HG03565 (cell line): ENCODE data around the gene KDM7A.
"Not testable (repeated sequence)": the region's sequence is repeated elsewhere in the genome, so short reads cannot be mapped to it uniquely, and the experiment has no call there.

Experiments
- ATAC-seq: cut with Tn5 transposase; IDR thresholded peaks from one replicate; pipeline ENCODE4 v1.9.1; 2021; ENCODE audit warnings: mild to moderate bottlenecking, moderate library complexity; ENCODE audit not compliant: unreplicated experiment

Gene KDM7A

DNA sequence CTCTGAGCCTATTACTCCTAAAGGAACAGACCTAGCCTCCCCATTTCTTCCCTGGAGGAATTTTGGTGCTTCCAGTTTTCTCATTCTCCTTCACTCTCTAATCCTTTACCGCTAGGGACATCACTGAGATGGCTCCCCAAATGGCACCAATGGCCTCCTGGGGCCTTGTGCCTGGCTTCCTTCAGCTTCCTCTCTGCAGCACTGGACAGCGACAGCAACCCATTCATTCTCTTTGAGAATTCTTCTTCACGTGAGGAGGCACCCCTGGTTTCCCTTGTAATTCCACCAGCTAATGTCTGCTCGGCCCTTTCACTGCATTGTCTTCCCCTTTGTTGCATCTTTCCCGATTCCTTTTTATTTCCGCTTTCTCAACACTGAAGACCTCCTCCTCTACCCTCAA is 24.6 kb upstream of the KDM7A start:
- no peak for ATAC-seq

DNA sequence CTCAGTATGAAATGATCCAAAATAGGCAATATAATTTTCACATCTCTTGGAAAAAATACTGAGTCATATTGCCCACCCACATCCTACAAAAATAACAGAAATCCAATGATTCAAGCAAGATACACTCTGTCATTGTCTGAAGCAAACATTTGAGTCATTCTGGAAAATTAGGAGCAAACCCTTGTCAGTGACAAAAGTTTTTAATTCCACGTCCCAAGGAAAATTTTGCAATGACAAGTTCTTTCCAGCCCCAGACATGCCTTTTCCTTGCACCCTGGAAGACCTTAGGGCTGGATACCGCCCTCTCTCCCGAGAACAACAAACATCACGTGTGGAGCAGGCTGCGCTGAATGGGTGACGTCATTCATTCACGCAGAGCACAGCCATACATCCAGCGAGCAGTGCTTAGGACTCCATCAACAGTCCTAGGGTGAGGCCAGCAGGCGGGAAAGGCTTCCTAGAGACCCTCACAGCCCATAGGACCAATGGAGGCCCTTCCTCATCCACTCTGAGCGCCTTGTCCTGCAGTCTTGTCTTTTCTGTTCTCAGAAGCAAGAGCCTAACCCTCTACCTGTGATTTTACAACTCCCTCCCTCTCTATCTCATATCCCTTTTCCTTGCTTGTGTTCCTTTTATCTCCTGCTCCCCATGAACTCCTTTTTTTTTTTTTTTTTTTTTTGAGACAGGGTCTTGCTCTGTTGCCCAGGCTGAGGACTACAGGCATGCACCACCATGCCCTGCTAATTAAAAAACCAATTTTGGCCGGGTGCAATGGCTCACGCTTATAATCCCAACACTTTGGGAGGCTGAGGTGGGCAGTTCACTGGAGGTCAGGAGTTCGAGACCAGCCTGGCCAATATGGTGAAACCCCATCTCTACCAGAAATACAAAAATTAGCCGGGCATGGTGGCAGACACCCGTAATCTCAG is 23.5 kb upstream of the KDM7A start:
- ATAC-seq, result no peak

GRCh38 chr7:140197938-140198337 is 21.2 kb upstream of the KDM7A start:
- ATAC-seq, result no peak

- ATAC-seq, result no peak
Observed at GRCh38 chr7:140197218-140197890, 20.6 kb upstream of the KDM7A start.

GRCh38 chr7:140196361-140197217 is 19.8 kb upstream of the KDM7A start:
- no peak for ATAC-seq

GRCh38 chr7:140195859-140196258 is 19.1 kb upstream of the KDM7A start:
- no peak for ATAC-seq

GRCh38 chr7:140192620-140193019 is 15.8 kb upstream of the KDM7A start:
- no peak for ATAC-seq

GRCh38 chr7:140192176-140192575 is 15.4 kb upstream of the KDM7A start:
- ATAC-seq, result no peak

- no peak for ATAC-seq
Observed at GRCh38 chr7:140190588-140190987, 13.8 kb upstream of the KDM7A start.

- no peak for ATAC-seq
Observed at GRCh38 chr7:140189917-140190316, 13.1 kb upstream of the KDM7A start.

- ATAC-seq, result no peak
Observed at GRCh38 chr7:140182917-140183316, 6.1 kb upstream of the KDM7A start.

DNA sequence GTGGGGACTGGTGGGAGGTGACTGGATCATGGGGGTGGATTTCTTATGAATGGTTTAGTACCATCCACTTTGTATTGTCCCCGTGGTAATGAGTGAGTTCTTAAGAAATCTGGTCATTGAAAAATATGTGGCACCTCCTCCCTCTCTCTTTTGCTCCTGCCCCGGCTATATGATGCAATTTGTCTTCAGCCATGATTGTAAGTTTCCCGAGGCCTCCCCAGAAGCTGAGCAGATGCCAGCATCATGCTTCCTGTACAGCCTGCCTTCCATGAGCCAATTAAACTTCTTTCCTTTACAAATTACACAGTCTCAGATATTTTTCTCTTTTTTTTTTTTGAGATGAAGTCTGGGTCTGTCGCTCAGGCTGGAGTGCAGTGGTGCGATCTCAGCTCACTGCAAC is 2.6 kb upstream of the KDM7A start:
- ATAC-seq, result no peak

DNA sequence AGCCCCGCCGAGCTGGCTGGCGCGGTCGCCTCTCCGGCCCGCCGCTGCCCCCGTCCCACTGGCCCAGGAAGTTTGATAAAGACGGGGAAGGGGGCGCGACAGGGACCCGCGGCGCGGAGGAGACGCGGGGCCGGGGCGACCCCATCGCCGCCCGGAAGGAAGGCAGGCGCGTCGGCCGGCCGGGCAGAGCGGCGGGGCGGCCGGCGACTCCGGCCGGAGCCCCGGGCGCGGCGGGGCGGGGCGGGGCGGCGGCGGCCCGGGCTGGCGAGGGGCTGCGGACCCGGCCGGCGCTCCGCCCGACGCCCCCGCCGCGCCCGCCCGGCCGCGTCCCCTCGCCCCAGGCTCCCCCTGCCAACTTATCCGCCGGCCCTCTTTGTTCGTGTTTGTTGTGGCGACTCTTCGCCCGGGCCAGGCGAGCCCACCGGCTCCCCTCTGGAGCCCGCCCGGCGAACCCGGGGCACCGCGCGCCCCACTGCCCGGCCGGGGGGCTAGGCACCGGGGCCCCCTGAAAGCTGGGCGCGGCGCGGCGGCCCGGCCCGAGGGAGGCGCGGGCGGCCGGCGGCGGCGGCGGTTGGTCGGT is 571 bp downstream of the KDM7A start:
- peak; percentile 1 for ATAC-seq

- ATAC-seq, result peak; percentile 41
Observed at GRCh38 chr7:140175221-140176121, 1.3 kb downstream of the KDM7A start.

DNA sequence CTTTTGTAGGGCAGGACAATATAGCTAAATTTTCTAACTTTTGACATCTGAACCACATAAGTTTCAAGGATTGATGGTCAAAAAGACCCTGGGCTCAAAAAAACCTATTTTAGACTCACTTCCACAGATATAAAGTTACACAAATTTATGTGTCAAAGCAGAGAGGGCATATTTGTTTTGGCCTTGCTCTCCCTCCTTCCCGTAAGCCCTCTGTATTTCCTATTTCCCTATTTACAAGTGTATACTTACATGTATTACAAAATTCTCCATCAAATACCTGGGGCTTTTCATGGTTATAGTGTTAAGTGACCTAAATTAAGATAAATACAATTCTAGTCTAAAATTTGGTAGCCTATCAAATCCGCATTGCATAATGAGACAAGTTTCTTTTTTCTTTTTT is 2.6 kb downstream of the KDM7A start:
- ATAC-seq, result no peak

DNA sequence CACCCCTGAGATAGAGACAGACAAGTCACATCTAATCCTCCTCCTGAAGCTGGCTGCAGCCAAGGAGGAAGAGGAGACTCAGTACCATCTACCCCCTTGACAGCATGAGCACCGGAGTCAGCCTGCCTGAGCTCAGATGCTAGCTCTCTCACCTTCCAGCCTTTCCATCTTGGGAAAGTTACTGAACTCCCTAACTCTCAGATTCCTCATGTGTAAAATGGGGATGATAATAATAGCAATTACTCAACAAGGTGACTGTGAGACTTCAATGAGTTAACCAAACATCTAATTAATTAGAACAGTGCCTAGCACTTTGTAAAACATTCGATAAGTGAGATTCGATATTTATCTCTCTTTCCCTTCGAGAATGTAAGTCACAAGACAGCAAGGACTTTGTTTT is 6.4 kb downstream of the KDM7A start:
- no peak for ATAC-seq

- ATAC-seq, result no peak
Observed at GRCh38 chr7:140168816-140169215, 8.0 kb downstream of the KDM7A start.

DNA sequence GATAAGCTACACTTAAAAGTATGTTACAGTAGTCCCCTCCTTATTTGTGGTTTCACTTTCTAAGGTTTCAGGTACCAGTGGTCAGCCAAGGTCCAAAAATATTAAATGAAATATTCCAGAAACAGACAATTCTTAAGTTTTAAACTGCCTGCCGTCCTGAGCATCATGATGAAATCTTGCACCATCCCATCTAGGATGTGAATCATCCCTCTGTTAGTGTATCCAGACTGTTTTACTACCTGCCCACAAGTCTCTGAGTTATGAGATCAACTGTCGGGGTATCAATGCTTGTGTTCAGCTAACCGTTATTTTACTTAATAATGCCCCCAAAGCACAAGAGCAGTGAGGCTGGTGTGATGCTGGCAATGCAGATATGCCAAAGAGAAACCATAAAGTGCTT is 11.4 kb downstream of the KDM7A start:
- ATAC-seq, result no peak

- not testable (repeated sequence) for ATAC-seq
Observed at GRCh38 chr7:140162081-140162480, 14.7 kb downstream of the KDM7A start.

- ATAC-seq, result no peak
Observed at GRCh38 chr7:140161047-140161446, 15.7 kb downstream of the KDM7A start.
